CD4-positive, alpha-beta T cell treated with Interleukin-6 at 100 ng/mL for 8 hours (primary cell): ENCODE results near the gene TSR3.
"Not testable (repeated sequence)": the region's sequence is repeated elsewhere in the genome, so short reads cannot be mapped to it uniquely, and the experiment has no call there.

Experiments used
- DNase-seq: peaks from one replicate; pipeline ENCODE4 v3.0.0-alpha.2; 2020; ENCODE audit warnings: mixed read lengths, low spot score

TSR3 gene

DNA sequence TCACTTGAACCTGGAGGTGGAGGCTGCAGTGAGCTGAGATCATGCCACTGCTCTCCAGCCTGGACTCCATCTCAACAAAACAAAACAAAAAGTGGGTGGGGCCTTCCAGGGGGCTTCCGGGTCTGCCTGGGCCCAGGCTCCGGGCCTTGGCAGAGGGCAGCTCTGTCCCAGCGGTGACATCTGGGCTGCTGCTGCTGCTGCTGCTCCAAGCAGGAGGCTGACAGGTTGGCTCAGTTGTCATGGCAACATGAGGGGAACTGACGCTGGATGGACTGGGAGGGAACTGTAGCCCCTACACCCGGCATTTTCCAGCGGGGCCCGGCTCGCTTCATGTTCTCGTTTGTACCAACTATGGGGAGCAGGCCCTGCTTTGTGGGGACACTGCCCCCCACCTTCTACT is 14.2 kb downstream of the TSR3 start:
- no peak for DNase-seq

DNA sequence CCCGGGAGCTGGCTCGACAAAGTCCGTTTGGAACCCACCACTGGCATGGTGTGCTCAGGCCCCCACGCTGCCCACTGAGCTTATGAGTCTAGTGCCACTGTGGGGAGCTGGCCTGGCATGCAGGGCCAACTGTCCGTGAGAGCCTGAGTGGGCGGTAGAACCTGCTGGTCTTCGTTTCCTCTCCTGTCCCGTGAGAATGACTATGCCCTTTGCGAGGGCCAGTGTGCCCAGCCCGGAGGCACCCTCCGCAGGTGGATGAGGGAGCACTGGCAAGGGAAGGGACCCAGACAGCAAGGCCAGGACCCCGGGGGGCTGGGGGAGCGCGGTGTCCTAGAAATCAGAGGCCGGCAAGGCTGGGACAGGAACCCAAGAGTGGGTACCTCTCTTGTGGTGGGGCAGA is 15.1 kb downstream of the TSR3 start:
- DNase-seq = no peak

DNA sequence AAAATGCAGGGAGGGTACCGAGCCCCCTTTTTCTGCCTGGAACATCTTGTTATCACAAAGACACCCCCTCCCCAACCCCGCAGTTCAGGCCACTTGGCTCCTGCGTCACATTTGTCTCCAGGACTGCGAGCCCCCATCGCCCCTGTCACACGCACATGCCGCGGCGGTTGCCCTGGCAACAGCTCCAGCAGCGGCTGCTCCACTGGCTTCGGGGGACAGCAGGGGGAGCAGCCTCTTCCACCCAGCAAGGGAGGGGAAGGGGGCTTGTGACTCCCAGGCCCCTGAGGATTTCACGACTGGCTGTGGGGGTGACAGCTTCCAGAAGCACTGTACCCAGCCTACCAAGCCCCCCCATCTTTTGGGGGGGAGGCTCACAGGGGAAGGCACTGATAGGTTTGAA is 15.7 kb downstream of the TSR3 start:
- DNase-seq = no peak

DNA sequence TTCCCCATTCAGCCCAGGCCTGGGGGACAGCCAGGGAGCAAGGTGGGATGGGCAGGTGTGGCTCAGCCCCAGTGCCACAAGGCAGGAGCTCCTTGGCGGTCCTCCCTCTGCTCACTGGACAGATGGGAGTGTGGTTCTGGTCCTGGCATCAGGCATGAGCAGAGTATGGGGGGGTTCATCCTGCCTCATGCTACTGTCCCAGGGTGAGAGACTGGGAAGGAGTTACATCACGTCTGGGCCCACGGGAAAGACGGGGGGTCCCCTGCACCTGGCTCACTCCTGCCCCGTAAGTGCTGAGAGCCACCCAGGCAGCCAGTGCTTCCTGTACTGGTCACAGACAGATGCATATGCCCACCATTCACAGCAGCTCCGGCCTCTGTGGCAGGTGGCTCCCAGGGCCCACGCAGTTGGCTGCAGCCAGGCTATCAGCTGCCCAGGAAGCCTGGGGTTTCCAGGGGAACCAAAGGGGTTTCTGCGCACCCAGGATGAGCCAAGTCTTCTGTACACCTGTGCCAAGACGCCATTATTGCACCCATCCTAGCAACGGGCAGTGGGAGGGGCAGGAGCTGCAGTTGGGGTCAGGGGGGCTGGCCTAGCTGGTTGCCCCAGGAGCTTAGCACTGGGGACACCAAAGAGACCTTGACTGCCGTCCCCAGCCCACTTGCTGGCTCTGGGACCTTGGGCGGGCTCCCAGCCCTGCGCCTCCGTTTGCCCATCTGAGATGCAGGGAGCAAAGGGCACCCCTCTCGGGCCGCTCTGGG is 16.3 kb downstream of the TSR3 start:
- no peak for DNase-seq

DNA sequence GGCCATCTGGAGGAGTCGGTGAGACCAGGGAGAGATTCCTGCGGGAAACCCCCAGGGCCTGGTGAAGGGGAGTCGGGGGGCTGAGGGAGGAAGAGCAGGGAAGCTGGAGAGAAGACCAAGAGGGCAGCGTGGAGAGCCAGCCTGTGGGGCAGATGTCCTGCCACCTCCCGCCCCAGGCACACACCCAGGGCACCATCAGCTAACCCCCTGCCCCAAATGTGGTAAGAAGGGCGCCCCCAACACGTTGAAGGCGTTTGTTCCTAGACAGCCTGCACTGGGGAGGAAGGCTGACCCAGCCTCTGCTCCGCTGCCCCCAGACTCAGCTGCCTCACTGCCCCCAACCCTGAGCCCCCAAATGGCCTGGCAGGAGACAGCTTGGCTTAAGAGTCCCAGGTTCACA is 16.9 kb downstream of the TSR3 start:
- no peak for DNase-seq

DNA sequence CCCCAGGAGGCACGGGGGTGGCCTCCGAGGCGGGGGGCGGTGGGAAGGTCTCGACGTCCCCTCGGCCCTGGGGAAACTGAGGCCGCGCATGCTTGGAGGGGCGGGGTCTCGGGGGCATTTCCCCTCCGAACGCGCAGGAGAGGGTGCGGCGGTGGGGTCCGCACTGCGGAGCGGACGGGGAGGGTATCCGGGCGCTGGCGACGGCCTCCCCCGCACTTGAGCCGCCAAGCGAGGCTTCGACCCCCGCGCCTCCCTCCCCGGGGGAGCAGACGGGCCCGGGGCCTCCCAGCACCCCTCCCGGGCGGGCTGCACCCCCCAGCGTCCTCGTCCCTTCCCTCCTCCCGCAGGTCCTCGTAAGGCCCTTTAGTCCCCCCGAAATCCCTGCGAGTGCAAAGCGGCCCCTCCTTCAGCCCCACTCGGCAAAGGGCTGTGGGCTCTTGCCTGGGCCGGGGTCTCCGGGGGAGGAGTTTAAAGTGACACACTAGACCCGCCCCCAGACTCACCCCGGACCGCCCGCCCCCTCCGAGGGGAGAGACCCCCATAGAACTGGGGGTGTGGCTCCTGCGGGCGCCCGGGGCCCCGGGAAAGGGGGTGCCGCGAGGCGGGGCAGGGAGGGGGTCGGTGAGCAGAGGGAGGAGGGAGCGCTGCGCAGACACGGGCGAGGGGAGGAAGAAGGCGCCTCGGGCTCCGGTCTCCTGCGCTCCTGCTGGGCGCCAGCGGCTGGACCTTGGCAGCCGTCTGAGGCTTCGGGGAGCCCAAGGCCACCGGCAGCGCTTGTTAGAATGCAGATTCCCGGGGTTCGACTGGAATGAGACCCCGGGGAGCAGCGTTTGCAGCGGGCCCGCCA is 17.6 kb downstream of the TSR3 start:
- no peak for DNase-seq

DNA sequence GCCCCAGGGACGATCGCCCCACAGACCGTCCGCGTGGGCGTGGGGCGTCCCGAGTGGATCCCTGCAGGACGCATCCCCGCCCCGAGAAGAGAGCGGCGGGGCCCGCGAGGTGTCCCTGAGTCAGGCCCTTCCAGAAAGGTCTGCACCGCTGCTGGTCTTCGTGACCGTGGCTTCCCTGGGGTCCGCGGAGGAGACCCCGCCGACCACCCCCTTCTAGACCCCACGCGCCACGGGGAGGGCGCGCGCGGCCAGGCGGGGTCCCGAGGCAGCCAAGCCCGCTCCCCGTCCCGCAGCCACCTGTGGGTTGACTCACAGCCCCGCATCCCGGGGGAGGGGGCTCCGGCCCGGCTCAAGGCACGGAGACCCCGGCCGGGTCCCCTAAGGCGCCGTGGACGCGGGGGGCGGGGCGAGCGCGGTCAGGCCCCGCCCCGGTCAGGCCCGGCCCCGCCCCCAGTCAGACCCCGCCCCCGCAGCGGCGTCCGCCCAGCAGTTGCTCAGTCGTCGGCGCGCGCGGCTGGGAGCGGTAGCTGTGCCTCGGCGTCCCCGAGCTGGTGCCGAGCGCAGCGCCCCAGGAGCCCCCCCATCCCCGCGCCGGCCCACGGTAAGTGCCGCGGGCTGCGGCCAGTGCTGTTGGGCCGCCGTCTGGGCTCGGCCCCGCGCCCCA is 18.4 kb downstream of the TSR3 start, which contains the start of gene BAIAP3:
TSS of gene BAIAP3 (plus strand) at position 497 of the 664 bp plus-strand sequence. CDS start 4,905 bp downstream, outside the sequence.
- no peak for DNase-seq

DNA sequence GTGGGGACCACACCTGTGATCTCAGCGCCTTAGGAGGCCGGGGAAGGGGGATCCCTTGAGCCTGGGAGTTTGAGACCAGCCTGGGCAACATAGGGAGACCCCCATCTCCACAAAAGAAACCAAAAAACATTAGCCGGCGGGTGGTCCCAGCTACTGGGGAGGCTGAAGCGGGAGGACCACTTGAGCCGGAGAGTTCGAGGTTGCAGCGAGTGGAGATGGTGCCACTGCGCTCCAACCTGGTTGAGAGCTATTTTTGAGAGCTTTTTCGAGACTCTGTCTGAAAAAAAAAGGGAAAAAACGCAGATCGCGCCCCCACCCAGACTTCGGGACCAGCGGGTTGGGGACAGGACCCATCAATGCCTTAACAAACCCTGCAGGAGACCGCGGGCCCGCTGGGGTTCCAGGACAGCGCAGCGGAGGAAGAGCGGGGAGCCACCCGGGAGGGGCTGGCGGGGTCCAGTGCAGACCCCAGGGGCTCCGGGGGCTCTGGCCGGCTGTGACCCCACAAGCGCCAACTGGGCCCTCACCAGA is 19.0 kb downstream of the TSR3 start:
- DNase-seq = no peak

DNA sequence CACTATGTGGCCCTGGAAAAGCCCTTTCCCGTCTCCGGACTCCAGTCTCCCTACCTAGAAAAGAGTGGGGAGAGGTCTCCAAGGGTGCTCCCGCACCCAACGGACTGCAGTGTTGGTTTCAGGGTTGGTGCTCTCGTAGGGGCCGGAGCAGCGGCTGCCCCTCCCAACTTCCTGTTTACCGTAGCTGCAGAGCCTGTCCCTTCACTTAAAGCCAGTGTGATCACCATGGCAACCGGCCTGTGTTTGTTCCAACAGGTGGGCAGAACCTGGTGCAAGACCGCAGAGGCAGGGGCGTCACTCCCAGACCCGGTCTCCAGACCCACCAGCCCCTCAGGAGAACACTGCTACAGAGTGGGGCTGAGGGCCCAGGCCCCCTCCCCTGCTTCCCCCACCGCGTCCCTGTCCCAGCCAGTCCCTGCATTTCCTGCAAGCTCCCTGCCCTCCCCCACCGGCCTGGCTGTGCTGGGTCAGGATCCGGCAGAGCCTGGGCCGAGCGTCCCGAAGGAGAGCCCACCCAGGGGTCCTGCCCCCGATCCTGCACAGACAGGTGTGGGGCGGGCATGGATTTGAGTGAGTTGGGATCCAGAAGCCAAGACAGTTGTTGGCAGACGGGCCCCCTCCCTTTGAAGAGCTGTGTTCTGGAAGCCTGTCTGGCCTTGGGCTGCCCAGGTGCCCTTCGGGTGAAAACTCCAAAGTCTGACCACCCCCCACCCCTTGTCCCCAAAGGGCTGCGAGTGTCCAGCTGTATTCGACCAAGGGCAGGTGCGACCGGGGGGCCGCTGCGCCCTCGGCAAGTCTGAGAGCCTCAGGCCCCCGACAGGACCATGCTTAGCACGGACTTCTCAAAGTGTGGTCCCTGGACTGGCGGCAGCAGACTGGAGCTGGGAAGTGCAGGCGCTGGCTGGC is 19.7 kb downstream of the TSR3 start:
- peak; percentile 37 for DNase-seq

DNA sequence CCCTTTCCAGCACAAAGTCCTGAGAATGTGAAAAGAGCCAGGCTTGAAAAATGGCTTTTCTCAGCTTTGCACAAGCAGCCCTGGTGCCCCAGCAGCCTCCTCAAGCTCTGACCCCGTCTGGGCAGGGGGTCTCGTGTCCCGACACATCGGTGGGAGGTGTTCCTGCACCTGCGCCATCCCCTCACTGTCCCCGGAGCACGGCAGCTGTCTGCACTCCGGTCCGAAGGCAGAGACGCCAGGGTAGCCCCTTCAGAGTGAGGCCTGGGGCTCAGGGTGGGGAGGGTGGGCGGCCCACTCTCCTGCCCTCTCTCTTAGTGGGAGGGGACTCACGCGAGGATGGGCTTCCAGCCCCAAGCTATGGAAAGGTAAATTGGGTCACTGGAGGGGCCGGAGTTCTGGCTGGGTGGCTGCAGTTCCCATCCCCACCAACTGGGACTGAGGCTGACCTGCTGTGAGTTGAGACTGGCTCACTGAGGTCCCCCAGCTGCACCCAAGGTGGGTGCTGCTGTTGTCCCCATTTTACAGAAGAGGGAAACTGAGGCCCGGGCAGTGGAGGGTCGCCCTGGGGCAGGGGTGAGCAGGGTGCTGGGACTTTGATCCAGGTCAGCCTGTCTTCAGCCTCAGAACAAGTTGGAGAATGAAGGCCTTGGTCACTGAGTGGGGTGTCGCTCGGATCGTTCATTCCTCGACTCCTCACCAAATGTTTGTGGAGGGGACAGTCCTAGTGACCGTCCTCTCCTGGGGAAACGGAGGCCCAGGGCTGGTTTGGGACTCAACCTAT is 20.6 kb downstream of the TSR3 start:
- no peak for DNase-seq

DNA sequence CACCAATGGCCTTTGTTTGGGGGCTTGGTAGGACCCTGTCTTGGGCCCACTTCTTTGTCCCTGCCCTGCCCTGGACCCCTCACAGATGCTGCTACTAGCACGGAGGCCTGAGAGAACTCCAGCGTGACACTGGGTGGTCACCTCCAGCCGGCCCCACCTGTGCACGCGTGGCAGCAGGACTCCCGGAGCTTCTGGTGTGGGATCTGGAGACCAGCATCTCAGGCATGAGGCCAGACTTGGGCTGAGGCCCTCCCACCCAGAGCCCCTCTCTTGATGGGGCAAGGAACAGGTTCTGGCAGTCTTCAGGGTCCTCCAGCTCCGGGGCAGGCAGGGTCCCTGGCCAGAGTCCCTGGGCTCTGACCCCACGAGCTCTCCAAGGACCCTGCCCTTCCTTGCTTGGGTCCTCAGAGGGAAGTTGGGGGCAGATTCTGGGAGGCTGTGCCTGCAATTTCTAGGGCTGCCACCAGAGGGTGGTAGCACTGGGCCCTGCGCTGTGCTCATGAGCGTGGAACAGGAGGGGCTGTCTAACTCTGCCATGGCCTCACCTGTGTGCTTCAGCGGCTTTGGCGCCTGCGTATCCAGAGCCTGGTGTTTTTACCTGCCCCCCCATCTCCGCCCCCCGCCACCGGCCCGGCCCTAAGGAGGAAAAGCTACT is 21.3 kb downstream of the TSR3 start:
- no peak for DNase-seq

DNA sequence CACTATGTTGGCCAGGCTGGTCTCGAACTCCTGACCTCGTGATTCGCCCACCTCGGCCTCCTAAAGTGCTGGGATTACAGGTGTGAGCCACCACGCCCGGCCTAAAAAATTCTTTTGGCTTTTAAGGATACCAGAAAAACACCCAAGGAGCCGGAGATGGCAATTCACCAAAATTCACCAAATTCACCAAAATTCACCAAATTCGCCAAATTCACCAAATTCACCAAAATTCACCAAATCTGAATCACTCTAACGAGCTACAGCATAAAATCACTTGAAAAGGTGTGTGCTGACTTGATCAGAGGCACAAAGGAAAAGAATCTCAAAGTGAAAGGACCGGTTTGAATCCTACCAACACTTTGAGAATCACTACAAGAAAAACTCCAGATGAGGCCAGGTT is 22.7 kb downstream of the TSR3 start:
- not testable (repeated sequence) for DNase-seq

DNA sequence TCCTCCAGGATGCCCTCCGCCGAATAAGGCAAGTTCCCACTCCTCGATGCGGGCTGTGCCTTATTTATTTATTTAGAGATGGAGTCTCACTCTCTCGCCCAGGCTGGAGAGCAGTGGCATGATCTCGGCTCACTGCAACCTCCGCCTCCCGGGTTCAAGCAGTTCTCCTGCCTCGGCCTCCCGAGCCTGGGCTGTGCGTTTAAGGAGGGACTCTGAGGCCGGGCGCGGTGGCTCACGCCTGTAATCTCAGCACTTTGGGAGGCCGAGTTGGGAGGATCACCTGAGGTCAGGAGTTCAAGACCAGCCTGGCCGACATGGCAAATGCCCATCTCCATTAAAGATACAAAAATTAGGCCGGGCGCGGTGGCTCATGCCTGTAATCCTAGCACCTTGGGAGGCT is 23.5 kb downstream of the TSR3 start:
- DNase-seq = not testable (repeated sequence)

DNA sequence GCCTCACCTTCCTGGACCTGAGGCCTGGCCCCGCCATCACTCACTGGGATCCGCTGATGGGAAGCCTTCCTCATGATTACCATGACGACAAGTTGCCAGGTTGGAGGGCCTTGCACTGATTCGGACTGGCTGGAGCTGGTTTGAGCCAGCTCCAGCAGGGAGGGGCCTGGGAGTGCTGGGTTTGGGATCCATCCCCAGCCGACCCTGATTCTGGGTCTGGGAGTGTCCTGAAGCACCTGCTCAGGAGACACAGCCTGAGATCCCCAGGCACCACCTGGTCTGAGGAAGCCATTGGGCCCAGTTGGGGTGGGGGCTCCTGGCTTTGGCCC is 24.1 kb downstream of the TSR3 start:
- DNase-seq = no peak

DNA sequence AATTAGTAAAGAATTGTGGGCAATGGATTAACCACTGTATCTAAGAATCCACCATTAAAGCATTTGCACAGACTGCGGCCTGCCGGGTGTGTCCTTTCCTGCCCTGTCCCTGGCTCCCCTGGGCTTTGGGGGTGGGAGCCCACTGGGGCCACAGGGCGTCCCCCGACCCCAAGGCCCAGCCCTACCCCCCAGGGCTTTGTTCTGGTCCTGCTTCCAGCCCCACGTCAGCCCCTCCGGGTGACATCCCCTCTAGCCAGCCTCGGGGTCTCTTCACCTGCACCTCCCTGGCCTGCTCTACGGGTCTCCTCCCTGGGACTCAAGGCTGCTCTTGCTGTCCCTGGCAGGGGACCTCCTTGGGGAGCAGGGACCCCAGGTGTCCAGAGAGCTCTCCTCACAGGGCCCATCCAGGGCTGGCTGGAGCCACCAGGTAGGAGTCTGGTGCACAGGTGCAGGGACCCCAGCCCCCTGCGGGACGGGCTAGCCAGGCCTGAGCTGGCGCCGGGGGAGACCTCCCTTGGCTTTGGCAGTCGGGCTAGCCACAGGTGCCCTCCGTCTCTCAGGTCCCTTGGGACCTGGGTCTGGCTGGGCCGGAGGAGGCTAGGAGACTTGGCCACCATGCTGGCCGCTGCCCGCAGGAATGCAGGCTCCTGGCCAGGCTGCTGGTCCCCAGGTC is 24.6 kb downstream of the TSR3 start:
- no peak for DNase-seq

DNA sequence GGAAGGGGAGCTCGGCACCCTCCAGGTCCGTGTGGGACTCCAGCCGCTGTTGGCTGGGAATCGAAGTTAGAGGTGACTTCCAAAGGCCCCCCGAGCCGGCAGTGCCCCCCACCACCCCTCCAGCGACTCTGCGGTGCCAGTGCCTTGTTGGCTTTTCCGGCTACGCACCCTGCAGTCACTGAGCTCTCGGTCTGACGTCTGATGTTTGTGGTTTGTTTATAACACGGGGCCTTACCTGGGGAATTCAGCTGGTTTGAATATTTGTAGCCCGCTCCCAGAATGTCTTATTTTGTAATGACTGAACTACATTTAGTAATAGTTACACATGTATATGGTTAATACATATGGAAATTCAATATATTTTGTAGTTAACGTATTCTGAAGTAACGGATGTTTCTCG is 25.3 kb downstream of the TSR3 start:
- DNase-seq = no peak

DNA sequence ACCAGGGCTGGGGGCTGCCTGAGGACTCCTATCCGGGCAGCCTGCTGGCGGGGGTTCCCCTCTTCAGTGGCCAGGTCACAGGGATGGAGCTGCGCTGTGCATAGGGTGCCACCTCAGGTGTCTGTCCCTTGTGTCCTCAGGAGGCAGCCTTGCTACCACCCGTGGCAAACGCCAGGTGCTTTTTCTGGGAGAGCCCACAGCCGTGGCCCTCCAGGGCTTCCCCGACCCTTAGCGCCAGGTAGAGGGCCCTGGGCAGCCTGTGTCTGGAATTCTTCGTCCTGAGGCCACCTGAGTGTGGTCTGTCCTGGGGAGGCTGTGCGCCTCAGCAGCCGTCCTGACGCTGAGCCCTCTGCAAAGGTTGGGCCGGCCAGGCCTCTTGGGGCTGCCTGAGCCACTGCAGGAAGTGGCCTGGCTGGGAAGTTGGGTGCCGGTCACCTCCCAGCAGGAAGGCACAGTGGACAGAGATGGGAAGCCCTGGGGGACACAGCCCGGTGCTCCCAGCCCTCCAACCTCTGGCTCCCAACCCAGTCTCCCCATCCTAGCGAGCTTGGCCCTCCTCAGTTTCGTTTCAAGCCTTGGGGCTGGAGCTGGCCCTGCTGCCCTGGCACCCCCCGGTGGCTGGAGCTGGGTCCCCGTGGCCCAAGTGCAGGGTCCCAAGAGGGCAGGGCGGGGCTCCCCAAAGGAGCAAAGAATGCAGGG is 25.9 kb downstream of the TSR3 start:
- DNase-seq = no peak

DNA sequence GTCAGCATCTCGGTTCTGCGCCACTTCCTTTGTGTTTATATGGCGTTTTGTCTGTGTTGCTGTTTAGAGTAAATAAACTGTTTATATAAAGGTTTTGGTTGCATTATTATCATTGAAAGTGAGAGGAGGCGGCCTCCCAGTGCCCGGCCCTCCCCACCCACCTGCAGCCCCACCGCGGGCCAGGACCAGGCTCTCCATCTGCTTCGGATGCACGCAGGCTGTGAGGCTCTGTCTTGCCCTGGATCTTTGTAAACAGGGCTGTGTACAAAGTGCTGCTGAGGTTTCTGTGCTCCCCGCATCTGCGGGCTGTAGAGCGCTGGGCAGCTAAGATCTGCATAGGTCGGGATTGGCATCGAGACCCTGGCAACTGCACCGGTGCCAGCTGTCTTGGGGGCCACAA is 26.4 kb downstream of the TSR3 start:
- no peak for DNase-seq

DNA sequence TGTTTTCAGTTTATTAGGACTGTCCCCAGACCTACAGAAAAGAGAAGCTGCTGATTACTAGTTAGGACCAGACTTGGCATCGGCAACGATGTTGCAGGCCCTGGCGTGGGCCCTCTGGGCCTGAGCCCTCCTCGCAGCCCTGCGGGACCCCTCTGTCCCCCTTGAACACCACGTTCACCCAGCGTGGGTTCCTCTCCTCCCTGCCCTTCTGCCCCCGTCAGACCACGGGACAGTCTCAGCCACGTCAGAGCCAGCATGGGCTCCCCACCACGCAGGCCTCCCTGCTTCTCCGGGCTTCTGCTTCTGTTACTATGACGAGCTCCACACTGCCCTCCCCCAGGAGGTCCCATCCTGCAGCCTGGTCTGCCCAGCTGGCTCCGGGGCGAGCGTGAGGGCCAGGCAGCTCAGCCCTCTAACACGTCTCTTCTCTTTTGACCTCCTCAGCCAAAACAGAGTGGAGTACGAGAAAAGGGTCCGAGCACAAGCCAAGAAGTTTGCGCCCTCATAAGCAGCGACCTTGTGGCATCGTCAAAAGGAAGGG is 27.3 kb downstream of the TSR3 start:
- no peak for DNase-seq
